Epidermal melanocyte (primary cell): ENCODE results near the gene SESN1.
A peak's percentile ranks its signal among the peaks of the same experiment; 100 is the strongest.

Source experiments
- DNase-seq: peaks from one replicate; pipeline ENCODE4 v3.0.0; 2011; ENCODE audit warnings: low spot score; ENCODE audit not compliant: insufficient read length

SESN1 gene

DNA sequence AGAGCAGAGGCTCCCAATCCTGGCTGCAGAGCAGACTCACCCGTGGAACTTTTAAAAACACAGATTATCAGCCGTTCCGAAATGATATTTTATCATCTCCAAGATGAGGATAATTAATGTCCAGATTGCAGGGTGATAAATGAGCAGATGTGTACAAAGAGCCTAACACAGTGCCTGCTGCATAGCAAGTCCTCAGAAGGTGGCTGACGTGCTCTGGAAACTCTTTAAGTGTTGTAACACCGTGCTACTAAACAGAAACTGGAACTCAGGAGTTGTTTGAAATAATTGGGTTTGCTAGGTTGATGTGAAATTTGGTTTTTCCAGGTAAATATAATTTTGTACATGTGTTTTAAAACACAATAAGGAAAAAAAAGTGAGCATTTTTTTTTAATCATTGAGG, 128.4 kb downstream of the SESN1 start:
- no peak for DNase-seq

DNA sequence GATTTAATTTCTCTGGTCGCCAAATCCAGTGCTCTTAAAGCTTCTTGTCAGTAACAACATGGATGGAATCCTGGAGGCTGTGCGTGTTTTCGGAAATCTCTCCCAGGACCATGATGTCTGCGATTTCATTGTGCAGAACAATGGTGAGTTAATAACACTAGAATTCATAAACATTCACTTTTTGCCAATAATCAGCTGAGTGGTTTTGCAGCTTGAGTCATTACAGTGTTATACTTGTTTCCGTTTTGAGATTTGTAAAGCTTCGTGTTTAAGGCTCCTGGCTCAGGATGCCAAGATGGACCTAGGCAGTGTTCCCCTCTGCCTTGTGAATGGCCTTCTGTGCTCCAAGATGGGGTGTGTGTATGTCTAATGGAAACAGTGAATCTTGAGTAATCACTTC, 132.7 kb downstream of the SESN1 start:
- no peak for DNase-seq

DNA sequence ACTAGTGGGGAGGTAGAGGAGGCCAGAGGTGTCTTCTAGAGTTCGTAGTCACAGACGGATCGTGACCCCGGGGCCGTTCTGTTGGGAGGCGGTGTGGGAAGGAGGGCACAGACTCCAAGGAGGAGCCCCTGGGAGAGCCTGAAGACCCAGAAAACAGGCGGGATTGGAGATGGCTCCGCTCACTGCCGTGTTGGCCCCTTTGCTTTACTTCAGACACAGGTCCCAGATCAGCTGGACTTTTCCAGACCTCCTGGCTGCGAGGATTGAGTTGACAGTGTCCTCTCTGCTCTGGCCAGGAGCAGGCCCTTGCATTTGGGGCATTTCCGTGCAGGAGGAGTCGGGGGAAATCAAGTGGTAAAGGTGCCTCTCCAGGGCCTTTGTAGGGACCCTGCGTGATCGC, 133.6 kb downstream of the SESN1 start:
- no peak for DNase-seq

DNA sequence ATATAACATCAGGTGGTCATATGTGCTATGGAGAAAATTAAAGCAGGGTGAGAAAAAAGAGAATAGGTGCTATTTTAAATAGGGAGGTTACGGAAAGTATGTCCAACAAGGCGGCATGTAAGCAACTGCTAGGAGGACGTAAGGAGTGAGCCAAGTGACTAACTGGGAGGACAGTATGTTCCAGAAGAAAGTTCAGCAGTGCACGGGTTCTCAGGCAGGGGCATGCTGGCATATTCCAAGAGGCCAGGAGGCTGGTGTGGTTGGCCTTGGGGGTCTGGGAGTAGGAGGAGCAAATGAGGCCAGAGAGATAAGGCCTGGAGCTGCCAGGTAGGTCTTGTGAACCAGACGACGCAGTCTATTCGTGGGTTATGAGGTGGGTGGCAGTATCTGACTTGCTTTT, 134.0 kb downstream of the SESN1 start:
- no peak for DNase-seq

DNA sequence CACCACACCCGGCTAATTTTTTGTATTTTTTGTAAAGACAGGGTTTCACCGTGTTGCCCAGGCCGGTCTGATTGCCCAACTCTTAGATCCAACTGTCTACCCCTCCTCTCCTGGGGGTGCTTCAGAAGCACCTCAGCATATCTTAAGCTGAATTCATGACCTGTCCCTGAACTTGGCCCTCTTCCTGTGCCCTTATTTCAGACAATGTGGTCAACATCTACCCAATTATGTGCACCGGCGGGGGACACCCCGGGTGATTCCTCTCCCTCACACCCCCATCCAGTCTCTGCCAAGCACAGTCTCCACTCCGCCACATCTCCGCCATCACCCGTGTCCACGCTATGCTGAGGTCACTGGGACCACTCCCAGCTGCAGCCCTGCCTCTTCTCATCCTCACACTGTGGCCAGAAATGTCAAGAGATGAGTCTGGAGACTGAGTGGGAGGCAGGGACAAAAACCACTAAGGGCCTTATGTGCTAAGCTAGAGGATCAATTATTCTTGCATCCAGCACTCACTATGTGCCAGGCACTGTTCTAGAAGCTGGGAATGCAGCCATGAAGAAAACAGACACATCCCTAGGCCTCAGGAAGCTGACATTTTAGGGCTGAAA, 134.6 kb downstream of the SESN1 start:
- DNase-seq: no peak

DNA sequence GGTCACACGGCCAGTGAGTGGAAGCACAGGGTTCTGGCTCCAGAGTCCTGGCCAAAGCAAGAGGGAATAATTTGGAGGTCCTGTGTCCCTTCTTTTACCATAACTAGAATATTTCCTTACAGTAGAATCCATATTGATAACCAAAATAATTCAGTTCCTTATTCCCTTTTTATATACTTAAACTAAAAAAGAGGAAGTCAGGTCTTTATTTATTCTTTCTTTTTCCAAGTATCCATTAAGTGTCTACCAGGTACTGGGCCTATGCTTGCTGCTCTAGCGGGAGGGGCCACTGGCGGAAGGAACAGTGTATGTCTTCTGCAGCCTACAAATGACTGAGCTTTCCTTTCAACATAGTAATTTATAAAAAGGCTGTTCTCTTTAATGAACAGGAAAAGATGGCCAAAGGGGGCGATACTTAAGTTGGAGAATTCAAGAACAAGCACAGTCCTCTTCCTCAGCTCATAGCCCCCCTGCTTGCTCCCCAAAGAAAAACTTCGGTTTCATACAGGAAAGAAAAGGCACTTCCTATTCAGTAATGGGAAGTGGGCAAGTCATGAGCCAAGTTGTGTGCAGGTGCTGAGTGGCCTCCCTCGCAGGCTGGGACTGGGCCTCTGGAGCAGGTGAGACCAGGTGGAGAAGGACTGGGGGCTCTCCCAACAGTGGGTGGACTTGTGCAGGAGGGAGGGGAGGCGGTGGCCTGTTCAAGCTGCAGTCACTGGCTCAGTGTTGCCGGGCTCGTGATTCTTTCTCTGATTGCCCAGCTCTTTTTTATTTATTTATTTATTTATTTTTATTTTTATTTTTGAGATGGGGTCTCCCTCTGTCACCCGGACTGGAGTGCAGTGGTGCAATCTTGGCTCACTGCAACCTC, 135.5 kb downstream of the SESN1 start:
- DNase-seq: no peak

DNA sequence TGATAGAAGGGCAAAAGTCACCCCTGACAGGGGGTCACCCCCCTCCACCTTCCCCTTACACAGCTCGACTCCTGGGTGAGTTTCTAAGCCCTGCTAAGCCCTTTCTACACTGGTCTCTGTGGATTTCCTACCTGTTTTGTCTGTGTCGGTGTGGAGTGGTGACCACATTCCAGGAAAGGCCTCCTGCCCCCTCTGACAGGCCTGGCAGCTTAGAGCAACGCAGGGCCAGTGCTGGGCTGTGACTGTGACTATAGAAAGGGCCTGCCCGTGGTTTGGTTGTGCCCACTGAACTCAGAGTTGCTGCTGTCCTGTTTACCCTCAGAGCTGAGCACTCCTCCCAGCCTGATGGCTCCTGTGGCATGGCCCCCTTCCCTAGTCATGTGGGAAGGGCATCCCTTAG, 137.4 kb downstream of the SESN1 start:
- DNase-seq: no peak

DNA sequence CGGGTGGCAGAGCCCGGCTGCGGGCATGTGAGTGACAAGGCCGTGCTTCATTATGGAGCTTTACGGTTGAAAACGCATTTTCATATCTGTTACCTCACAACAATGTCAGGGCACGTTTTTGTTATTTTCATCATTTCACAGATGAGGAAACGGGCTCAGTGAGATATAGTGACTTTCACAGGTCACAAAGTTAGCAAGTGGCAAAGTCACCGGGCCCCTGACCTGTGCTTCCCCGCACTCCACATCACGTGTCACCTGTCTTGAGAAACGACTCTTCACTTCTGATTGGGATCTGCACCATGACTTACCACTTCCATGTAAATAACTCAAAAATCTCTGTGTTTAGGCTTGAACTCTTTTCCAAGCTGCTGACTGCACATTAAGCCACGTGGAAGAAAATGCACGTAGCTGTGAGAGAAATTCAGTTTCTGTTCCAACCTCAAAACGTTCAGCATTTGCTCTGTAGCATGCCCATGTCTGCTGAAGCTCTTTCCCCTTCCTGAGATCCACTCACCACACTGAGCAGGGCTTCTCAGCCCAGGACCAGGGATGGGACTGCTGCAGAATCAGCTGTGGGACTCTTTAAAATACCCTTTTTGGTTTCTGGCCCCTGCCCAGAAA, 139.2 kb downstream of the SESN1 start:
- DNase-seq: no peak

DNA sequence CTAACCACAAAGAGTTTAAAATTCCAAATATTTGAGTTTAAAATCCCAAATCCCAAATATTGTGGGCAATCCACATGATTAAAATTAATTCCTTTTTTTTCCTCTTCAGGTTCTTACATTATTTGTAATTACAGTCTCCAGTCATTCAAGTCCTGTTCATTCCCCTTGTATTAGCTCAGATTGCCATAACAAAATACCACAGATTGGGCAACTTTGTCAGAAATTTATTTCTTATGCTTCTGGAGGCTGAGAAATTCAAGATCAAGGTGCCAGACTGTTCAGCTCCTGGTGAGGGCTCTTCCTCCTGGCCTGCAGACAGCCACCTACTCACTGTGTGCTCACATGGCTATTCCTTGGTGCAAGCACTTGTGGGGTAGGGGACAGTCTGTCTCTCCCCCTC, 141.0 kb downstream of the SESN1 start:
- no peak for DNase-seq

DNA sequence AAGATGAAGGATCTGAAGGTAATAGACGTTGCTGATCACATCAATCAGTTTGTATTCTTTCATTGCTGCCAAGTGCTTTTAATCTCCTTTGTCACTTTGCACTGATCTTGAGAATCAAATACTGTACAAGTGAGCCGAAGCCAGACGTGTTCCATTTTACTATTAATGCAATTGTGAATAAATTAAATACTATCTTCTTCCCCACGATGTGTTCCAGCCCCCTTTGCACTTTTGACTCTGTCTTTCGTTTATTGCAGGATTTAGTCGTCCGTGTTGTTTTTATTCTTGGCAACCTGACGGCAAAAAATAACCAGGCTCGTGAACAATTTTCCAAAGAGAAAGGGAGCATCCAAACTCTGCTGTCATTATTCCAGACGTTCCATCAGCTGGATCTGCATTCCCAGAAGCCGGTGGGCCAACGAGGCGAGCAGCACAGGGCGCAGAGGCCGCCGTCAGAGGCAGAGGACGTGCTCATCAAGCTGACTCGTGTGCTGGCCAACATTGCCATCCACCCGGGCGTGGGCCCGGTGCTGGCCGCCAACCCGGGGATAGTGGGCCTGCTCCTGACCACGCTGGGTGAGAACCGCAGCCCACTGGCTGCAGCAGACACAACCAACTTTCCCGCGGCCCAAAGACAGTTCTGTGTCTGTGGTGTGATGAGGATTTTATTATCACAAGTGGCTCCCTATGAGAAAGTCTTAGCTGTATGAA, 141.7 kb downstream of the SESN1 start:
- DNase-seq: no peak

DNA sequence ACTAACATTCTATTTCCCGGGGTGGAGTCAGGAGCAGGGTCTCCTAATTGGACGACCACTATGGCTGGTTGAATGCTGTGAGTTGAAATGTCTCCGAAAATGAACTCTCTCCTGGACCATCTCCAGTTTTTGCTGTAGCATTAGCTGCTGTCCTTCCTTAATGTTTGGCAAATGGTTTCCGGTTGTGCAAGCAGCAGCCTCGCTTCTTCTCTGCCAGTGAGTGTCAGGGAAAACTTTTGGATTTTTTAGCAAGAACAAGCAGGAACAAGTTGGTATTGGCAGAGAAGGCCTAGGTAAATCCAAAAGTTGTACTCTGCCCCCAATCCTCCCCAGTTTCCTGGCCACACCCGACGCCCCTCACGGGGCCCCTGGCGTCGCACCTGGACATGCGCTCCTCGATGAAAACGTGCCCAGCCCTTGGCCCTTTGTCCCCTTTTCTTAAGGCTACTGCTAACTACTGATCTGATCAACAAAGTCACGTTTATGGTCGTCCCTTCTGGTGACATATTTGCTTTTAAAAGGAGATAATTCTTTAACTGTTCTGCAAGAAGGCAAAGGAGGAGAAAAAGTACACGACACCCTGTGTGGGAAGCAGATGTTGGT, 143.2 kb downstream of the SESN1 start:
- no peak for DNase-seq

DNA sequence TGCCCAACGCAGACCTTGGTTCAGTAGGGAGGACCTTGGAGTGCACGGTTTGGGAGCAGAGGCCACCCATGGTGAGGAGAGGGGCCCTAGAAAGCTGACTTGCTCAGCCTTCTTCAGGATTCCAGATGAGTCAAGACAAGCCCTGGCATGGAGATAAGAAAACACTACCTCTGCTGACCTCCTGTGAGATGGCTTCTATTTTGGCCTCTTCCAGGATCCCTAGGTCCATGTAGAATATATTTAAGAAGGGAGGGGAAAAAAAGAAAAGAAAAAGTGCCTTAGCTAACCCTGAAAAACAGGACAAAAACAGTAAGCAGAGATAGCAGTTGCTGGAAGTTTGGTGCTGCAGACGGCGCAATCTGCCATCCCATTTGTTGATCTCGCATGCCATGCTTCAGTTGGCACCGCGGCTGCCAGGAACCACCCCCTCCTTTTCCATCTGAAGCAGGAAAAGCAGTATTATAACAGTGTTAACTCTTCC, 146.4 kb downstream of the SESN1 start:
- DNase-seq: no peak

DNA sequence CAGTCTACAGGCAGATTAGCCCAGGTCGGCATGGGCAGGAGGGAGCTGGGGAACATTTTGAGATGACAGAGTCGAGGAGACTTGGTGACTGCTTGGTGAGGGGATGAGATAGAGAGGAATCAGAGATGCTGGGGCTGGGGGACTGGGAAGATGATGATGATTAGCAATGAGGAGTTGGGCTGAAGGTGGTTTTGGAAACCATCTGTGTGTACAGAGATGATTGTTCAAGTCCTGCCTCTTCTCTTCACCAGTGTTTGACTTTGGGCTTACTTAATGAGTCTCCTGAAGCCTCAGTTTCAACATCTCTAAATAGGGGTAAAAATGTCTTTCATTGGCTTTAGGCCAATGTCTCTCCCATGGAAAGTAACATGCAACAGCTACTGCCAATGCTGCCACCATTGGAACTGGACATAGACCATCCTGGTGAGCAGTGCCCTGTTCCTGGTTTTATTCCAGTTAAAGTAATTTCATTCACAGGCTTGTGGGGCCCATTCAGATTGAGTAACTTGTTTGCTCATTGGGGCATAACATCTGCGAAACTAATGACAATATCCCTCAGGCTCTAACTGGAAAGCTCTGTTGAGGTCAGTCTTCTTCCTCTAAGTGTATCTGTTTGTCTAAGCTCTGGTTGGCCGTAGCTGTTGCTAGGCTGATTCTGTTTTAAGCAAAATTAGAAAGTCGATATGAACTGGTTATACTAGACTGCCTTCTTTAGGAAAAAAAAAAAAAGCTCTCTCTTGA, 147.4 kb downstream of the SESN1 start:
- DNase-seq: peak; percentile 92

DNA sequence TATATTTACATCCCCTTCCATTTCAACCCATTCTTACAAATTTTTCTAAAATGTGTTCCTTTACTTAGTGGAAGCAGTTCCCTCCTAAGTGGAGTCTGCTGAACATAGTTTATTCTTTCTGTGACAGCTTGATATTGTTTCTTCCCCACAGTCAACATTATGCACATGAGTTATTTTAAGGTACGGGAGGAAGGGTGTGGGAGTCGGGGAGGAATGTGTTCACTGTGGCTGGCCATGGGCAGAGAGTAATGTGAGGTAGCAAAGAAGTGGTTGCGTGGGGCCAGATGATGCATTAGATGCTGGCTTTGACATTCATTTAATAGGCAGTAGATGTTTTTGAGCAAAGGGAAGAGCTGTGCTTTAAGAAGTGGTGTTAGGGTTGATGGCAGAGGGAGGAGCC, 148.0 kb downstream of the SESN1 start:
- DNase-seq: no peak

DNA sequence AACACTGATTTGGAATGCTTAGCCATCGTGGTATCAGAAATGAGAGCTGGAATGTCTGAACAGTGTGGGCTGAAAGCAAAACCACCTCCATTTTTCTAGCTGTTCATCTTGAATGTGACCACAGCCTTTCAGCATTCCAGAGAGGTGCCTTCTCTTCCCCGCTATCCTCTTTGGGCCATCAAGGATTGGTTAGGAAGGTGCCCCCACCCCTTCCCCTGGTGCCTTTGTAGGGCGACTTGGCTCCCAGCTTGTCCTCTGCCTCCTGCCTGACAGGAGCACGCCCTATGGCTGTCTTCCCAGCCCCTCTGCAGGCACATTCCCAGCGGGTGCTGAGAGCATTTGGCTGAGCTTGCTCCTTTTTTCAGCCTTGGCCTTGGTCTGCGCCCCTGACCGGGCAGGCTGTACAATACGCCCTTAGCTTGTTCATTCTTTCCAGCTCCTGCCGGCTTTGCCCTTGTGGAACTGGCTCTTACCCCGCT, 148.9 kb downstream of the SESN1 start:
- DNase-seq: no peak

DNA sequence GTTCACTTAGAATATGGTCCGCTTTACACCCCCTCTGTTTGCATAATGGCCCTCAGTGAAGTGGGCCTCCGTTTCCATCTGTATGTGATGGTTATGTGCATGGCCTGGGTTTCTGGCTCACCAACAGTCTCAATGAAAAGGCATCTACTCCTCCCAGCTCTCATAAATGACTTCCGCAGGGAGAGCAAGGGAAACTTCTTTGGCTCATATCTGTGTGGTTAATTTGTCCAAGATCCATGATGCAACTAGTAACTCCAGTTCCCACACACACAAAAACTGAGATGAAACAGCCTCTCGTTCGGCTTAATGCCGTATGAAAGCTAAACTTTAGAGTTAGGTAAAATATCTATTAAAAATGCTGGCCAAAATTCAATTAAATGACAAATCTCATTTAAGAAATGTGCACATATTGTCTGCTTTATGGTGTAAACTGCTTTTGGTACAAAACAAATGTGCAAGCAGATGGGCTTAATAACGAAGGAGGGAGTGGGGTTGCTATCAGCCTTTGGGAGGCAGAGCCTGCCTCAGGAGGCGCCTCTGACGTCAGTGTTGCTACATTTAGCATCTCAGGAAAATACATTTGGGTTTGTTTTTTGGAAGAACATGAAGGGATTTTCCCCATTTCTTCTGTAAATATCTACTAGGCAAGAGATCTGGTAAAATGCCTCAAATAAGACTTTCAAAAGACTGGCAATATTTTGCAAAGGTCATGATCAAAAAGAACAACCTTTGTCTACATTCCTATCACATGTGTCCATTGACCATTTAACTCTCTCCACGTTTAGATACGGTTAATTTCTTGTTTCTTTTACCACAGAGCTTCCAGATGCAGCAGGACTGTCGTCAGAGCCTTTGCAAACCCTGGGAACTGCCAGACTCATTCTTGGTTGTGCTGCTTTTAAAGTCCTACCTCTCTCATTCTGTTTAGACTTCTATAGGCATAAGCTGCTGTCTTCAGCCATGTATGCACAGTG, 149.7 kb downstream of the SESN1 start:
- no peak for DNase-seq

DNA sequence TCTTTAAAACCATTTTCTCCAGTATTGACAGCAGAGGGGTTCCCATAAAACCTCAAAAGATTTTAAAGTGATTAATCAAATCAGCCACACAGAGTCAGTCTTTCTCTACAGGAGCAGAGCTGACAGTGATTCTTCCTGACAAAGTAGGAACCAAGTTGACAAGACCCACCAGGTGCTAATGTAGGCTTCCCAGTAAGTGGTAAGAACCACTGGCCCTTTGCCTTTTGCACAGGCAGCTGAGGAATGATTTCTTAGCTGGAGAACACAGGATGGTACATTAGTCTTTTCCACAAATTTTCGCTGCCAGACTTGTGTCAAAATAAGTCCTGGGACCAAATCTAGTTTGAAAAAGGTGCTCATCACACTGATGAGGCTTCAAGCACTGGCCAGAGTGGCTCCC, 150.6 kb downstream of the SESN1 start:
- no peak for DNase-seq

DNA sequence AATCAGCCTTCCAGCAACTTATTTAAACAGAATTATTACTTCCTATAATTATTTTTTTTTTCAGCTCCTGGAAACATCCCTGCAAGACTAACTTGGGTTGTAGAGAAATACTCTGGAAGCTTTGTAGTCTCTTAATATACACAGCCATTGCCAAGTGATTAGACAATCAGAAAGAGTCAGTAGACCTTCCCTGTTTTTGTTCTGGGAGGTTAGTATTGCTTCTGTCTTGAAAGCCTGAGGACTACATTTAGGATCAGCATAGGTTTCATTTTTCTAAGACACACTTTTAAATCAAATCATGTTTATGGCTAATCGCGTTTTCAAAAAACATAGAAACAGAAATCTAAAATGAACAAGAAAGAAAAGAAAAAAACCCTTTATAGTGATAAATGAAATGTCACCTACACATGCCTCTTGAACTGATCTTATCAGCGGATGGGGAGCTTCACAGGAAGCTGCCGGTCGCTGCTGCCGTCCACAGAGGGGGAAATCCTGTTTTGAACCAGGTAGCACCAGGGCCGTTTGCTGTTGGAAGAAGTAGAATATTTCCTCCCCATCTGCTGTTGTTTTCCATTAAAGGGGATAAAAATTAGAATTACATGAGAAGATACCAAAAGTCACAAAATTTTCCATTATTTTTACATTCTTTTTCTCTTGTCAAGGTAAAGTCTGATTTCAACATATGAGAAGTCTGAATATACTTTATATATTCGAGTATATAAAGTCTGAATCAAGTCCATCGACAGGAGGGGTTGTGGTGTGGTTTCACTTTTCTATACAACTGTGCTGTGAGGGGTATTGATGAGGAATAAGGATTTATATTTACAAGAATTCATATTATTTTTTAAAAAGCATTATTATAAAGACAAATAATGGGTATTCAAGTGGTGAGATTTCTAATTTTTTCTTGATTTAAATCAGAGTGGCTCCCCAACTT, 151.8 kb downstream of the SESN1 start:
- no peak for DNase-seq
